Measurements from ENCODE around the gene OSBP2.

The OSBP2 gene

DNA sequence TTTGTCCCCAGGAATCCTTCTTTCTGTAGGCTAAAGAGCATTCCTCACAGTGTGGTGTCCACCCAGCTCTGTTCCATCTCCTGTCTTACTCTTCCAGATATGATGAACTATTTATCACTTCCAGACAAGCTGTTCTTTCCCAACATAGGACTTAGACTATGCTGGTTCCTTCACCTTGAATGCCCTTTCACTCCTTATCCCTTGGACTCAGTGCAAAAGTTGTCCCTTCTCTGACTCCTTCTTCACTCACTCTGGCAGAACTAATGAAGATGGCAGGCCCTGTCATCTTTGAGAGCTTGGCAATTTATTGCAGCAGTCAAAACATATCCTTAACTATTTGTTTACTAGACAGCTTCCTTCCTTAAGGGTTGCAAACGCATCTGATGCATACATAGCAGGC is 3.5 kb upstream of the OSBP2 start:
- intact Hi-C loops (cut with DNase I; ENCODE audit: low total_unique reads): no loop called here
- Histone ChIP-seq H3K27ac (no peak overlapping the region), H3K9me3 (no peaks in the 10 kb centered on the region), H3K36me3 (no peaks in the 10 kb centered on the region), H3K4me1 (peaks cover 0 to 13% (median 11%) of the 10 kb centered on the region in 4 donors), H3K27me3 (peaks cover 0 to 5% of the 10 kb centered on the region in 2 donors), H3K4me3 (no peak overlapping the region)
- no peak for TF ChIP-seq CTCF (IDR thresholded peaks at IDR 0.05)
- DNase-seq: no peak

- H3K27me3 ChIP-seq: peaks cover 0 to 5% of the 10 kb centered on the region in 2 donors
- no peaks in the 10 kb centered on the region for H3K36me3 ChIP-seq
- H3K9me3 ChIP-seq: no peaks in the 10 kb centered on the region
- intact Hi-C loops (cut with DNase I; ENCODE audit: low total_unique reads): no loop called here
- peaks cover 0 to 13% (median 11%) of the 10 kb centered on the region in 4 donors for H3K4me1 ChIP-seq
- H3K27ac ChIP-seq: no peak overlapping the region
- peak overlapping the region; percentile 46 to 62 for H3K4me3 ChIP-seq
- no peak for TF ChIP-seq CTCF (IDR thresholded peaks at IDR 0.05)
- peak in 1 of 2 donors; percentile 64 for DNase-seq
Measured at GRCh38 chr22:30694171-30694639, 469 bp upstream of the OSBP2 start.

GRCh38 chr22:30695351-30695851 is 727 bp downstream of the OSBP2 start:
- no peaks in the 10 kb centered on the region for H3K36me3 ChIP-seq
- H3K4me3 ChIP-seq: peak overlapping the region; percentile 45 to 62
- intact Hi-C loops (cut with DNase I; ENCODE audit: low total_unique reads): no loop called here
- H3K4me1 ChIP-seq: peaks cover 0 to 13% (median 11%) of the 10 kb centered on the region in 4 donors
- H3K9me3 ChIP-seq: no peaks in the 10 kb centered on the region
- H3K27me3 ChIP-seq: peaks cover 0 to 5% of the 10 kb centered on the region in 2 donors
- no peak for DNase-seq
- peak overlapping the region in 1 of 2 donors; percentile 15 for H3K27ac ChIP-seq
- no peak for TF ChIP-seq CTCF (IDR thresholded peaks at IDR 0.05)

DNA sequence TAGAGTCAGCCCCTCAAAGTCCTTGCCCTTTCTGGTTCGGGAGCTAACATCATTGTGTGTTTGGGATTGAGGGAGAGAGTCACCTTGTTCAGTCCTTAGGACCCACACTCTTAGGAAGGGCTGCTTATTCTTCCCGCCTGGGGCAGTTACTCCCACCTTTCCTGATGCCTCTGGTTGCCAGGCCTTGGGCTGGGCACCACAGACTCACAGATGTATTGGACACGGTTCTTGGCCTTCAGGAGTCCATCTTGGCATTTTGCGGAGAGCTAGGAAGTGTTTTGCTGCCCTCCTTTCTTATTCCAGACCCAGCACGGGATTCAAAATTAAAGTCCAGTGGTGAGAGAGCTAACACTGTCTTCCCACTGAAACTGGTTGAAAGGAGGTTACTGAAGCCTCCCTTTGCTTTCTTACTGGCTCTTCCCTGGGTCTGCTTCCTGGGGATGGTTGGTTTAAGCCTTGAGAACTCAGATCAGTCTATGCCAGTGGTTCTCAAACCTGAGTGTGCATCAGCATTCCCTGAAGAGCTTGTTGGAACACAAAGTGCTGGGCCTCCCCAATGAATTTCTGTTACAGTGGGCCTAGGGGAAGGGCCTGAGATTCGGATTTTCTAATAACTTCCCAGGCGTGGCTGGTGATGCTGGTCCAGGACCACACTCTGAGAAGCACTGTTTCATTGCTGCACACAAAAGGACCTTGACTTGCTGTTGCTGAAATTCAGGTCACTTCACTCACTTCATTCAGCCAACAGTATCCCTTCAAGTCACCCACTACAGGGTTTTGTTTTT is 1.4 kb downstream of the OSBP2 start:
- no peak for TF ChIP-seq CTCF (IDR thresholded peaks at IDR 0.05)
- Histone ChIP-seq H3K4me3 (no peak overlapping the region), H3K36me3 (no peaks in the 10 kb centered on the region), H3K27ac (no peak overlapping the region), H3K9me3 (no peaks in the 10 kb centered on the region), H3K27me3 (peaks cover 0 to 5% of the 10 kb centered on the region in 2 donors), H3K4me1 (peaks cover 0 to 13% (median 11%) of the 10 kb centered on the region in 4 donors)
- intact Hi-C loops (cut with DNase I; ENCODE audit: low total_unique reads): no loop called here
- no peak for DNase-seq

- intact Hi-C loops (cut with DNase I; ENCODE audit: low total_unique reads): no loop called here
- TF ChIP-seq CTCF (IDR thresholded peaks at IDR 0.05): no peak
- Histone ChIP-seq H3K4me1 (peaks cover 0 to 13% (median 11%) of the 10 kb centered on the region in 4 donors), H3K36me3 (no peaks in the 10 kb centered on the region), H3K4me3 (no peak overlapping the region), H3K27me3 (peaks cover 0 to 5% of the 10 kb centered on the region in 2 donors), H3K27ac (no peak overlapping the region), H3K9me3 (no peaks in the 10 kb centered on the region)
- no peak for DNase-seq
Measured at GRCh38 chr22:30697975-30698374, 3.3 kb downstream of the OSBP2 start.
